ENCODE measurements around the gene ATP10B.

Gene ATP10B

DNA sequence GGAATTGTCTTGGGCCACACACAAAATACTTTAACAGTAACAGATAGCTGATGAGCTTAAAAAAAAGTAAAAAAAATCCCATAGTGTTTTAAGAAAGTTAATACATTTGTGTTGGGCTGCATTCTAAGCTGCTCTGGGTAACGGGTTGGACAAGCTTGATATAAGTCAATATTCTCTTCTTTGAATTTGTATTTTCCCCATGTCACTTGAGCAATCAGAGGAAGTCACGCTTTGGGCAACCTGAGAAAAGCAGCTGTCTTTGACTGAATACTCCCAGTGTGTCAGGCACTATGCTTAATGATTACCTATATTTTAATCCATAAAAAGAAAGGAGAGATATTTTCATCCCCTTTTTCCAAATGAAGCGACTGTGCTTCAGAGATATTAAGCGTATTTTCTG lies 84.9 kb downstream of the ATP10B start:
- in situ Hi-C loops (cut with MboI; ENCODE audit: low pct_unique_long_range_greater_than_20kb, low sequenced_read_pairs, unreplicated experiment) = no loop called here
- TF ChIP-seq, protein P1, sequence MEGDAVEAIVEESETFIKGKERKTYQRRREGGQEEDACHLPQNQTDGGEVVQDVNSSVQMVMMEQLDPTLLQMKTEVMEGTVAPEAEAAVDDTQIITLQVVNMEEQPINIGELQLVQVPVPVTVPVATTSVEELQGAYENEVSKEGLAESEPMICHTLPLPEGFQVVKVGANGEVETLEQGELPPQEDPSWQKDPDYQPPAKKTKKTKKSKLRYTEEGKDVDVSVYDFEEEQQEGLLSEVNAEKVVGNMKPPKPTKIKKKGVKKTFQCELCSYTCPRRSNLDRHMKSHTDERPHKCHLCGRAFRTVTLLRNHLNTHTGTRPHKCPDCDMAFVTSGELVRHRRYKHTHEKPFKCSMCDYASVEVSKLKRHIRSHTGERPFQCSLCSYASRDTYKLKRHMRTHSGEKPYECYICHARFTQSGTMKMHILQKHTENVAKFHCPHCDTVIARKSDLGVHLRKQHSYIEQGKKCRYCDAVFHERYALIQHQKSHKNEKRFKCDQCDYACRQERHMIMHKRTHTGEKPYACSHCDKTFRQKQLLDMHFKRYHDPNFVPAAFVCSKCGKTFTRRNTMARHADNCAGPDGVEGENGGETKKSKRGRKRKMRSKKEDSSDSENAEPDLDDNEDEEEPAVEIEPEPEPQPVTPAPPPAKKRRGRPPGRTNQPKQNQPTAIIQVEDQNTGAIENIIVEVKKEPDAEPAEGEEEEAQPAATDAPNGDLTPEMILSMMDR (IDR thresholded peaks at IDR 0.05; ENCODE audit: extremely low read depth, insufficient read depth, missing control alignments) = no peak
- no peak for DNase-seq (ENCODE audit: low spot score)

DNA sequence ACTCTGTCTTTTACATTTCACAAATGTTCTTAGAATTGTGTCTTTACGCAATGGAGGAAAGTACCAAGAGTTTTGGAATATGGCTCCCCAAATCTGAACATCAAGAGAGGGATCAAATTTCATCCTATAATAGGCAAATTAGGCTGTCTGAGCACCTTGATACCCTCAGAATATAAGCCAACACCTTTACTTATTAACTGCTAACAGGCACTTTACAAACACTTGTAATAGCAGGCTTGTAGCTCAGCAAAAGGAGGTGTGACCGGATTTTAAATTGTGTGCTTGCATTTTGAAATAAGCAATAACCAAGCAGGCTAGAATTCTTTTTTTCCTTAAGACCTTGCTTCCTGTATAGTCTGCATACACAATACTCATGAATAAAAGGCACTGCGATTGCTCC lies 92.0 kb downstream of the ATP10B start:
- in situ Hi-C loops (cut with MboI; ENCODE audit: low pct_unique_long_range_greater_than_20kb, low sequenced_read_pairs, unreplicated experiment) = no loop called here
- TF ChIP-seq, protein P1 (IDR thresholded peaks at IDR 0.05; ENCODE audit: extremely low read depth, insufficient read depth, missing control alignments) = no peak
- no peak for DNase-seq (ENCODE audit: low spot score)

DNA sequence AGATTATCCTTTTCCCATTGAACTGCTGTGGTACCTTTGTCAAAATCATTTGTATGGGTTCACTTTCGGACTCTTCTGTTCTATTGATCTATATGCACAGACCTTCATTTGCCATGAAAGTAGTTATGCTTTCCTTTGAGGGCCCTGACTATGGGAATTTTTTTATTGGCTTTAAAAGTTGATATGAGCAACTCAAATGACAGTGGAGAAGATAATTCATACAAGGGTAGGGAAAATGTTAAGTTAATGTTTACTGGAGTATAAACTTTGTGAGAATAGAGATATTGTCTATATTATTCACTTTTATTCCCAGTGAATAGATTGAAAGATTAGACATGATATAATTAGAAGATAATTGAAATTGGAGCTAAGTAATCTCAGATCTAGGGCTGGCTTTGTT lies 94.8 kb downstream of the ATP10B start:
- in situ Hi-C loops (cut with MboI; ENCODE audit: low pct_unique_long_range_greater_than_20kb, low sequenced_read_pairs, unreplicated experiment) = no loop called here

GRCh38 chr5:160750938-160751657 lies 100.9 kb downstream of the ATP10B start:
- TF ChIP-seq, protein P1 (IDR thresholded peaks at IDR 0.05; ENCODE audit: extremely low read depth, insufficient read depth, missing control alignments) = no peak
- in situ Hi-C loops (cut with MboI; ENCODE audit: low pct_unique_long_range_greater_than_20kb, low sequenced_read_pairs, unreplicated experiment) = no loop called here
- DNase-seq (ENCODE audit: low spot score) = no peak

More for the DNA sequence above, 94.8 kb downstream of the ATP10B start:
- TF ChIP-seq, protein P1 (IDR thresholded peaks at IDR 0.05; ENCODE audit: extremely low read depth, insufficient read depth, missing control alignments) = no peak
- no peak for DNase-seq (ENCODE audit: low spot score)

DNA sequence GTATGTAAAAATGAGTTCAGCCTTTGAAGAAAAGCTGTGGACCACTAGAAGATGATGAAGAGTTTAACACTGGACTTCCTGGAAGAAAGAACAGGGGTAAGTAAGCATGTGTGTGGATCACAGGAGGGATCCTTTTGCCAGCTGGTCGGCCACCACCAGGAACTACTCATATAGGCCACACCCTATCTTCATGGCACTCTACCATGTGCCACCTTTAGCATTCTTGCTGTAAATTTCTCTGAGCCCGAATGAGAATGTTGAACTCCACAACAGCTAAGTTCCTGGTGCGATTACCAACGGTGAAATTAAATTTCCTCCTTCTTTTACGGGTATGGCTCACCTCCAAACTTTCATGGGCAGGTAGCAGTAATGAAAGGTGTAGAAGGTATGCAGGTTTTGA lies 102.3 kb downstream of the ATP10B start:
- DNase-seq (ENCODE audit: low spot score) = no peak
- in situ Hi-C loops (cut with MboI; ENCODE audit: low pct_unique_long_range_greater_than_20kb, low sequenced_read_pairs, unreplicated experiment) = no loop called here
- TF ChIP-seq, protein P1 (IDR thresholded peaks at IDR 0.05; ENCODE audit: extremely low read depth, insufficient read depth, missing control alignments) = no peak

DNA sequence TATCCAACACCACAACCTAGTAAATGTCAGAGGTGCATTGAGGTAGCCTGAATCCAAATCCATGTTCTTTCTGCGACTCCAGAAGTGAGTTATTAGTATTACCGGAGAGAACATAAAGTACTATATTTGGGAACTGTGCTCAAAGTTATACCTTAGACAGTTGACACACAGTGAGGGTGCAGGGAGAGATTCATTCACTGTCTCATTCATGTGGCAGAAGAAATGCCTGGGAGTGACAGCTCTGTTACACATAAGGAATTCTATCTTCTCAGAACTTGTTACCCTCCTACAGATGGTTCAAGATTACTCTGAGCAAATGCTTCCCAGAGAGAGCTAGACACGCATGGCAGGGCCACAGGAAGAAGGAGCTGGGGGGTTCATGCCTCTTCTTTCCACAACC lies 103.0 kb downstream of the ATP10B start:
- TF ChIP-seq, protein P1 (IDR thresholded peaks at IDR 0.05; ENCODE audit: extremely low read depth, insufficient read depth, missing control alignments) = no peak
- in situ Hi-C loops (cut with MboI; ENCODE audit: low pct_unique_long_range_greater_than_20kb, low sequenced_read_pairs, unreplicated experiment) = no loop called here
- DNase-seq (ENCODE audit: low spot score) = no peak
